GM12801 (cell line): ENCODE results near the gene CTCFL.

Experiments
- CTCF ChIP-seq: IDR thresholded peaks from one replicate; pipeline ENCODE4 v1.5.1; 2011; ENCODE audit warnings: control low read depth; ENCODE audit not compliant: insufficient read length; ENCODE audit errors: extremely low read depth

The CTCFL gene

DNA sequence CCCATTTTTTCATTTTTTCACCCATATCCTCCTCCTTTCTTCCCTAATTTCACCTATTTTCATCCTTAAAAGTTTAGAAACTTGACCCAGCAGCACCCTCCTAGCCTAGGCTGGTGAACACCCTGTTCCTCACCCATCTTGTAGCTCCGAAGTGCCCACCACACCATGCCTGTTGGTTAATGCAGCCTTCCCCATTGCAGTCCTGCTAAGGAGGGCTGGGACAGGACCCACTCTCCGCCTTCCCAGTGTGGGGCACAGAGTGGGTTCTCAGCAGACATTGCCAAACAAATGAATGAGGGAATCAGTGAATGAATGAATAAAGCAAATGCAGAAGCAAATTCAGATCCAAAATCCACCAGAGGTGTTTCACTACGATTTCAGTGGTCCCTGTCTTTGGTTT, 45.7 kb downstream of the CTCFL start:
- no peak for TF ChIP-seq CTCF

DNA sequence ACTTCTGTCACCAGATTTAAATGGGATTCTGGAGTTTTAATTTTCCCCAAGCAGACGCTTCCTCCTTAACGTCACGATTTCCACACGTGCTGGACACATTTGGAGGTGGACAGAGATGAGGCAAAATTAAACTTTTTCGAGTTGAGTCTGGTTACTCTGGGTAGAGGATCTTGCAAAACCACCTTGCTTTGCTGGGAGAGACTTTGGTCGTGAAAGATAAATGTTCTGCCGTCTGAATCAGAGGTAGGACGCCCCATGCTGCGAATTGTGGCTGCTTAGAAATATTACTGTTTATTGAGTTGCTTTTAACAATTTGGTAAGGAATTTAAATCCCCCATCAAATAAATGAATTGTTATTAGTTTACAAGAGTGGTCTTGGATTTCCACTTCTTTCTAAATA, 46.8 kb downstream of the CTCFL start:
- TF ChIP-seq CTCF = no peak

- TF ChIP-seq CTCF = no peak
Measured at GRCh38 chr20:57476641-57477461, 48.1 kb downstream of the CTCFL start.

- no peak for TF ChIP-seq CTCF
Measured at GRCh38 chr20:57476084-57476526, 48.8 kb downstream of the CTCFL start.

GRCh38 chr20:57475388-57476083, 49.4 kb downstream of the CTCFL start:
- TF ChIP-seq CTCF = no peak

DNA sequence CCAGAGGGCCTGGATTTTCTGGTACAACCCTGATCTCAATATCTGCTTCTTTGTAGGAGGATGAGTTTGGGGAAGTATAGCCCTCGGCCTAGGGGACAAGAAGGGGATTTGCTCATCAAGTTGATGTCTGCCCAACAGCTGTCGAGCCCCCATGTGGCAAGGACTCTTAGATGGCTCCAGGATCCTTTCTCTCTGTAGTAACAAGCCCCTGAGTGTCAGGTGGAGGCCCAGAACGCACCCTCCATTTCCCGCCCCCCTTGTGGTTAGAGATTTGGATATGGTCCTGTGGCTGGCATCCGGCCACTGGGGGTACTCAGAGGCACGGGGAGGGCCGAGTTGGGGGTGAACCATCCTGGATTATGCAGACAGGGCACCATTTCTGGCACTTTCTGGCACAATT, 50.1 kb downstream of the CTCFL start:
- TF ChIP-seq CTCF = no peak

DNA sequence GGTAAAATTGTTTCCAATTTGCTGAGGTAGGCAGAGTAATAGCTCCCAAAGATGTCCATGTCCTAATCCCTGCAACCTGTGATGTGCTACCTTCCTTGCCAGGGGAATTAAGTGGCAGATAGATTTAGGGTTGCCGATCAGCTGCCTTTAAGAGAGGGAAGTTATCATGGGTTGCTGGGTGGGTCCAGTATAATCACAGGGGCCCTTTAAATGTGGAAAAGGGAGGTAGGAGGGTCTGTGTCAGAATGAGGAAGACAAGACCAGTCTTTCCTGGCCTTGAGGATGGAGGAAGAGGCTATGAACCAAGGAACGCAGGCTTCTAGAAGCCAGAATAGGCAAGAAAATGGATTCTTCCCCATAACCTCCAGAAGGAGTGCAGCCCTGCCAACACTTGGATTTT, 50.7 kb downstream of the CTCFL start:
- no peak for TF ChIP-seq CTCF
